ENCODE results near the gene TMEM196.

GRCh38 chr7:19713676-19714075 lies 59.7 kb downstream of the TMEM196 start:
- peak; percentile 20 to 39 for TF ChIP-seq CTCF (IDR thresholded peaks at IDR 0.05; ENCODE audit: extremely low read depth in 1 of 2, insufficient read depth in 1 of 2, low read depth in 1 of 2, low read length in 2 of 2)
- TF ChIP-seq POLR2AphosphoS5 (IDR thresholded peaks at IDR 0.05; ENCODE audit: insufficient read depth, low read depth, low read length): no peak
- no peak for TF ChIP-seq POLR2A (IDR thresholded peaks at IDR 0.05; ENCODE audit: low read depth, low read length)
- no peak for TF ChIP-seq JUN (IDR thresholded peaks at IDR 0.05; ENCODE audit: borderline replicate concordance, insufficient read depth, insufficient read length, low read depth)
- no peak for TF ChIP-seq EZH2 (IDR thresholded peaks at IDR 0.05; ENCODE audit: borderline replicate concordance, low read depth, low read length, severe bottlenecking)
- TF ChIP-seq MYC (IDR thresholded peaks at IDR 0.05; ENCODE audit: low read depth, low read length): no peak
